Uterine smooth muscle cell (primary cell): Measurements from ENCODE around the gene OR6A2. TPM values are rescaled to one million over a fixed set of nuclear protein-coding genes. Genes with fewer than 3 reads are reported as not detected.

Experiments
- total RNA-seq: library from RNA; depleted of rRNA; stranded (reverse); fragments of >200 nt; gene quantifications from 2 replicates; pipeline ENCODE4 v1.2.3, GENCODE V29; 2014

OR6A2 gene
- 0.37 and 0.55 TPM in 2 replicates for total RNA-seq

DNA sequence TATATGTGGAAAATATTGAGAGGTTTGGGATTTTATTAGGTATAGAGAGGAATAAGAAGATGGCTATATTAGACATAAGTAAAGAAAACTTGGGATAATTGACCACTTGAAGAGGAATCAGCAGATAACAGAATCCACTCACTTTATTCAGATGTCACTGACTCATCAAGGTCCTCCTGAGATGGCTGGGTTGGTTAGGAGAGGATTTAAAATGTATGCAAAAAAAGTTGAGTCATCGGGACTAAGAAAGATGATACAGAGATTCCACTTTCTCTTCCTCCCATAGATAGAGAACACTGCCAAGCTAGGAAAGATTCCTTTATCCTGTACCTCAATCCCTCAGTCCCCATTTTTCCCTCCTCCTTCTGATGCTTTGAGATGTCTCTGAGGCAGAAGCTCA is at the start of gene OR6A2:
Gene OR6A2, minus strand, starts transcription at position 288 of the 400 bp plus-strand sequence. CDS start 3,981 bp downstream, outside the sequence.

DNA sequence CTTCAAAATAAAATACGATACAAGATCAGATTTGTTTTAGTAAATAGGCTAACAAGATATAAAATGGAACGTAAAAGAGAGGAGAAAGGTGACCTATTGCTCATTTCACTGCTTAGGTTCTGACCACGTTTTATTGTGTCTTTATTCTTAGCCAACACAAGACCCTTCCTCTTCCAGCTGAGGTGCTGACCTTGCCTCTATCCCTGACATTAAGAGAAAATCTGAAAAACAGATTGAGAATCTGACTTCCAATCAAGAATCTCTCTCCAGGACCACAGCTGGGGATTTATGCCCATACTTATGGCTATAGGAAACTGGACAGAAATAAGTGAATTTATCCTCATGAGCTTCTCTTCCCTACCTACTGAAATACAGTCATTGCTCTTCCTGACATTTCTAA is 45.9 kb upstream of the OR6A2 start, which contains the start of gene OR10A5:
Gene OR10A5, plus strand, starts transcription at position 301 of the 400 bp plus-strand sequence. Its CDS starts 0 bp downstream, at position 301.

DNA sequence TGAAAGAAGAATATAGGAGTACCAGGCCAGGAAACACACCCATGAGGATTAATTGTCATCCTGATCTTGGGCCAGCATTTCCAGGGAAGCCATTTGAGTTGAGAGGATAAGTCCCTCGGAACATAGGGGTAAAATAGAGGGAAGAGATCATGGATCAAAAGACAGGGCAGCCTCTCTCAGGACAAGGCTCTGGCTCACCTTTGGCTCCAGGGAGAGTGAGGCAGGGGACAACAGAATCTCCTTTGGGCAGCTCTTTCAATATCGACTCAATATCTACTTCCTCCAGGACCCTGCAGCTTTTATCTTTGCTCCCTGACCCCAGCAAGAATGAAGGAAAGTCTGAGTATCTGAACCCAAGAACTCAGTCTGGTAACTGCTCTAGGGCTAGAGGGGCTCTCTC is 16.8 kb downstream of the OR6A2 start, which contains the start of gene OR2AG1:
Gene OR2AG1, plus strand, starts transcription at position 301 of the 400 bp plus-strand sequence. CDS start 2,018 bp downstream, outside the sequence.

DNA sequence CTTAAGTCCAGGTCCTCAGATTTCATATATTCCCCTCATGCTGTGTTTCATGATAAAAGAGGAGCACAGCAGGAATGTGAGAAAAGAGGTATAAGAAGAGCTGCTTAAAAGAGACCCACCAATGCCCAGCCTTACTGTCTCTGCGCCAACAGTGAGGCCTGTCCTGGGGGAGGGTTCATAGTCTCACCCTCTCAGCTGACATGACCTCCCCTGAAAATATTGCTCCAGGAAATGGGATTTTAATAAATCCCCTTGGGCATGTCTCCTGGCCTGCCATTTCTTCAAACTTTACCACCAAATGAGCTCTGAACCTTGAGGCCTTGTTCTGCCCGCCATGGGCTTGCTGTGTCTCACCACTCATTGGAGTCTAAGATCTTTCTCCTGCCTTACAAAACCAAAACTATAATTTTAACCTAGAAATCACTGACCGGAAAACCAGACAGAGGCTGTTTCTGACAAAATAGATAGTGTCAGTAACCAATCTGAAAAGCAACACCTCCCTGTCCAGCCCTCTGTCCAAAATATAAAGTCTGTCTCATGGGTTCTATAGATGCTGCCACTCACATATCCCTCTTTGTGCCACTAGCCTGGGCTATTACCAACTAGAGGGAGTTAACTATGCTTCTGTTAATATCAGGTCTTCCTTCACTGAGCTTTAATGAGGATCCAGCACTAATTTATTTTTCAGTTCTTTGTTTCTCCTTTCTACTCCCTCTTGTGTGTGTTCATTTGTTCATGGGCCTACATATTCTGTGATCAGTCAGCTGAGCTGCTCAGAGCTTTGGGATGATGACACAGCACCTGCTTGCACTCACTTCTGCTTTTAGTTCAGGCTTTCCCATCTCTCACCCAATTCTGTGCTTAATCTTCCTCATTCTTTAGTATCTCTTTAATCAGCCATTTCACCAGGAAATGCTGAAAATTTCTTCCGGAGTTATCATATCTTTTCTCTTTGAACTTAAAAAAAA is 27.3 kb downstream of the OR6A2 start, which contains the start of gene OR2AG2:
Gene OR2AG2, minus strand, starts transcription at position 51 of the 968 bp plus-strand sequence. CDS start 3,019 bp downstream, outside the sequence.

Other genes starting within 250 kb of the OR6A2 start
- gene RRP8, start 196.1 kb downstream of the OR6A2 start, total RNA-seq = 12.0 and 13.8 TPM in 2 replicates
- gene ILK, start 195.9 kb downstream of the OR6A2 start, total RNA-seq = 248 and 367 TPM in 2 replicates
- gene TAF10, start 187.5 kb downstream of the OR6A2 start, total RNA-seq = 25.3 and 45.6 TPM in 2 replicates
- 83.6 and 123 TPM in 2 replicates for gene TPP1, start 180.3 kb downstream of the OR6A2 start, total RNA-seq
- 35.2 and 50.1 TPM in 2 replicates for gene DCHS1, start 143.9 kb downstream of the OR6A2 start, total RNA-seq
- 112 and 118 TPM in 2 replicates for gene MRPL17, start 116.3 kb downstream of the OR6A2 start, total RNA-seq
- gene OR2AG2, start 27.7 kb downstream of the OR6A2 start, total RNA-seq = 0.12 and 0.55 TPM in 2 replicates
- gene OR2AG1, start 16.7 kb downstream of the OR6A2 start, total RNA-seq = not detected in 2 replicates
- not detected in 2 replicates for gene OR10A5, start 46.0 kb upstream of the OR6A2 start, total RNA-seq
- not detected in 2 replicates for gene OR10A2, start 63.4 kb upstream of the OR6A2 start, total RNA-seq
- gene OR10A4, start 76.9 kb upstream of the OR6A2 start, total RNA-seq = not detected in 2 replicates
- 0.50 and 1.5 TPM in 2 replicates for gene OR2D2, start 92.8 kb upstream of the OR6A2 start, total RNA-seq
- not detected in 2 replicates for gene OR2D3, start 121.3 kb upstream of the OR6A2 start, total RNA-seq
- gene ZNF215, start 126.7 kb upstream of the OR6A2 start, total RNA-seq = 10.4 and 10.6 TPM in 2 replicates
- 5.6 and 7.0 TPM in 2 replicates for gene ZNF214, start 220.7 kb upstream of the OR6A2 start, total RNA-seq
- 0.50 and 0.66 TPM in 2 replicates for gene NLRP14, start 220.8 kb upstream of the OR6A2 start, total RNA-seq